ENCODE data around the gene ENTHD1.
"Not testable (repeated sequence)": the region's sequence is repeated elsewhere in the genome, so short reads cannot be mapped to it uniquely, and the experiment has no call there.

ENTHD1 gene

GRCh38 chr22:39776295-39777009 is 117.1 kb downstream of the ENTHD1 start:
- no peak for DNase-seq

- peak in 1 of 4 experiments; percentile 13 for DNase-seq
Observed at GRCh38 chr22:39773976-39774539, 119.5 kb downstream of the ENTHD1 start.

- no peak for DNase-seq
Observed at GRCh38 chr22:39773503-39773902, 120.1 kb downstream of the ENTHD1 start.

GRCh38 chr22:39771486-39771885 is 122.1 kb downstream of the ENTHD1 start:
- DNase-seq = no peak

GRCh38 chr22:39765661-39766060 is 127.9 kb downstream of the ENTHD1 start:
- DNase-seq = no peak

GRCh38 chr22:39765046-39765445 is 128.5 kb downstream of the ENTHD1 start:
- no peak for DNase-seq

GRCh38 chr22:39763276-39763675 is 130.3 kb downstream of the ENTHD1 start:
- DNase-seq = no peak

- DNase-seq = no peak
Observed at GRCh38 chr22:39750759-39751158, 142.8 kb downstream of the ENTHD1 start.

GRCh38 chr22:39748877-39749276 is 144.7 kb downstream of the ENTHD1 start:
- DNase-seq = no peak

GRCh38 chr22:39746600-39747262 is 146.8 kb downstream of the ENTHD1 start:
- DNase-seq = no peak

- no peak for DNase-seq
Observed at GRCh38 chr22:39745789-39746188, 147.8 kb downstream of the ENTHD1 start.

GRCh38 chr22:39744353-39744752 is 149.2 kb downstream of the ENTHD1 start:
- DNase-seq = no peak

- DNase-seq = no peak
Observed at GRCh38 chr22:39743935-39744334, 149.6 kb downstream of the ENTHD1 start.

- no peak for DNase-seq
Observed at GRCh38 chr22:39739338-39740027, 154.1 kb downstream of the ENTHD1 start.

GRCh38 chr22:39738746-39739145 is 154.8 kb downstream of the ENTHD1 start:
- no peak for DNase-seq

- DNase-seq = no peak
Observed at GRCh38 chr22:39735776-39736175, 157.8 kb downstream of the ENTHD1 start.

GRCh38 chr22:39734866-39735265 is 158.7 kb downstream of the ENTHD1 start:
- no peak for DNase-seq

GRCh38 chr22:39734046-39734445 is 159.5 kb downstream of the ENTHD1 start:
- not testable (repeated sequence) for DNase-seq

- no peak for DNase-seq
Observed at GRCh38 chr22:39733191-39733590, 160.4 kb downstream of the ENTHD1 start.

- no peak for DNase-seq
Observed at GRCh38 chr22:39732625-39733024, 160.9 kb downstream of the ENTHD1 start.

GRCh38 chr22:39731881-39732555 is 161.5 kb downstream of the ENTHD1 start:
- DNase-seq = no peak

- no peak for DNase-seq
Observed at GRCh38 chr22:39731481-39731880, 162.1 kb downstream of the ENTHD1 start.

Data from activated naive CD4-positive, alpha-beta T cell (primary cell).